Left ventricle myocardium superior (tissue), 1 donor: ENCODE measurements around the gene CRTC2. TPM values are rescaled to one million over a fixed set of nuclear protein-coding genes. Genes with fewer than 3 reads are reported as not detected.
"Not testable (repeated sequence)": the region's sequence is repeated elsewhere in the genome, so short reads cannot be mapped to it uniquely, and the experiment has no call there.

Experiments
- ATAC-seq: fragments of 200-7000 bp; cut with Tn5 transposase; one replicate; pipeline ENCODE4 v1.9.1; 2020; ENCODE audit warnings: mild to moderate bottlenecking, moderate library complexity
- DNase-seq: peaks from one replicate; pipeline ENCODE4 v3.0.0-alpha.2; 2020
- intact Hi-C: fragments of 100-400 bp; cut with micrococcal nuclease; formaldehyde crosslinking; loops from one replicate; pipeline ENCODE4 v1.11.0; 2022
- long read RNA-seq: library from polyadenylated mRNA; unstranded; transcript quantifications from one replicate; pipeline ENCODE4 v2.0.0, GENCODE V29; 2021
- total RNA-seq: library from RNA; stranded (reverse); fragmentation: NEBNext Ultra II Directional; extraction: Animal tissue kit (Norgen Biotek cat#: 25700); gene quantifications from one replicate; pipeline ENCODE4 v1.2.1, GENCODE V29; 2021
- donor health status: DM: no; HTN: yes; CAD: no; lungs with severe emphysema.

Gene CRTC2, protein sequence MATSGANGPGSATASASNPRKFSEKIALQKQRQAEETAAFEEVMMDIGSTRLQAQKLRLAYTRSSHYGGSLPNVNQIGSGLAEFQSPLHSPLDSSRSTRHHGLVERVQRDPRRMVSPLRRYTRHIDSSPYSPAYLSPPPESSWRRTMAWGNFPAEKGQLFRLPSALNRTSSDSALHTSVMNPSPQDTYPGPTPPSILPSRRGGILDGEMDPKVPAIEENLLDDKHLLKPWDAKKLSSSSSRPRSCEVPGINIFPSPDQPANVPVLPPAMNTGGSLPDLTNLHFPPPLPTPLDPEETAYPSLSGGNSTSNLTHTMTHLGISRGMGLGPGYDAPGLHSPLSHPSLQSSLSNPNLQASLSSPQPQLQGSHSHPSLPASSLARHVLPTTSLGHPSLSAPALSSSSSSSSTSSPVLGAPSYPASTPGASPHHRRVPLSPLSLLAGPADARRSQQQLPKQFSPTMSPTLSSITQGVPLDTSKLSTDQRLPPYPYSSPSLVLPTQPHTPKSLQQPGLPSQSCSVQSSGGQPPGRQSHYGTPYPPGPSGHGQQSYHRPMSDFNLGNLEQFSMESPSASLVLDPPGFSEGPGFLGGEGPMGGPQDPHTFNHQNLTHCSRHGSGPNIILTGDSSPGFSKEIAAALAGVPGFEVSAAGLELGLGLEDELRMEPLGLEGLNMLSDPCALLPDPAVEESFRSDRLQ
- total RNA-seq = 21.2 TPM
- long read RNA-seq, partial matches to known transcripts = 9 of 14 reads
- long read RNA-seq, other reads (novel, unspliced or antisense) = 4 of 14 reads

GRCh38 chr1:153958111-153958960, at the start of gene CRTC2:
Gene CRTC2, minus strand, starts transcription at chr1:153958612. Its CDS starts 115 bp downstream, at chr1:153958497.
- intact Hi-C loops = no loop called here
- ATAC-seq (peak; percentile 86), DNase-seq (peak; percentile 99)

GRCh38 chr1:154006136-154006535, 47.7 kb upstream of the CRTC2 start:
- no peak for ATAC-seq
- no peak for DNase-seq
- intact Hi-C loops = no loop called here

DNA sequence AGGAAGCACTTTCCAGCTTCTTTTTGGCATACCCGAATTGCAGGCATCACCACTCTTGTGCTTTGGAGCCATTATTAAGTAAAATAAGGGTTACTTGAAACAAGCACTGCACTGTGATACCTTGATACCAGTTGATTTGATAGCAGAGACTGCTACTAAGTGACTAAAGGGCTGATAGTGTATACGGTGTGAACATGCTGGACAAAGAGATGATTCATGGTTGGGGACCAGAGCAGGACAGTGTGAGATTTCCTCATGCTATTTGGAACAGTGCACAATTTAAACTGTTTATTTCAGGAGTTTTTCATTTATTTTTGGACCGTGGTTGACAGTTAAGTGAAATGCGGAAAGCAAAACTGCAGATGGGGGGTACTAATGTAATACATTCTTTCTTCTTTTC, 42.0 kb upstream of the CRTC2 start:
- no peak for DNase-seq
- no peak for ATAC-seq
- intact Hi-C loops = no loop called here

GRCh38 chr1:153996882-153997281, 38.5 kb upstream of the CRTC2 start:
- not testable (repeated sequence) for DNase-seq, ATAC-seq
- intact Hi-C loops = loop anchor here (10.0 kb wide), 1 partner anchor 188 kb away; no protein-coding TSS in a partner anchor

DNA sequence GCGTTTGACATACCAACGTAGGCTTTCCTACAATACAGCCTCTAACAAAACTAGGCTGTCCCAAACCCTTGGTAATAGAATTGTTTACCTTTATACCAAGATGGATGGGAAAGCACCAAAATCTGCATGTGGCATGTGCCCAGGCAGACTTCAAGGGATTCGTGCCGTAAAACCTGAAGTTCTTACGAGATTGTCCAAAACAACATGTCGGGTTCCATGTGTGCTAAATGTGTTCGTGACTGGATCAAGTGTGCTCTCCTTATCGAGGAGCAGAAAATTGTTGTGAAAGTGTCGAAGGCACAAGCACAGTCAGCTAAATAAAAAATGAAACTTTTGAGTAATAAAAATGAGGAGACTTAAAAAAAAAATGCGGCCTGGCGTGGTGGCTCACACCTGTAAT, 37.2 kb upstream of the CRTC2 start:
- ATAC-seq (no peak), DNase-seq (no peak)
- intact Hi-C loops = loop anchor here (10.0 kb wide), 1 partner anchor 189 kb away; no protein-coding TSS in a partner anchor

DNA sequence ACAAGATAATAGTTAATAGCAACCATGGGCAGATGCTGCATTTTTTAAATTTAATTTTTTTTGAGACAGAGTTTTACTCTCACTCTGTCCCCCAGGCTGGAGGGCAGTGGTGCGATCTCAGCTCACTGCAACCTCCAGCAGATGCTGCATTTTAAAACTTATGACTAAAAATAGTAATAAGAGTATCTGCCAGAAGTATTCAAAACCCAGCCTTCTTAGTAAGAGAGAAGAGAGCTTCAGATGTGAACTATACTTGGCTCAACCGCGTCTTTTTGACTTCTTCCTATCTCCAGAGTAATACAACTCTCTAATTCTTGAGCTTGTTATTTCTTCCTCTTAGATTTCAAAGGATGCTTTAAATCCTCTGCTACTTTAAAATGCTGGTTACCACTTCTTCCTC, 36.8 kb upstream of the CRTC2 start:
- intact Hi-C loops = loop anchor here (10.0 kb wide), 1 partner anchor 190 kb away; no protein-coding TSS in a partner anchor

DNA sequence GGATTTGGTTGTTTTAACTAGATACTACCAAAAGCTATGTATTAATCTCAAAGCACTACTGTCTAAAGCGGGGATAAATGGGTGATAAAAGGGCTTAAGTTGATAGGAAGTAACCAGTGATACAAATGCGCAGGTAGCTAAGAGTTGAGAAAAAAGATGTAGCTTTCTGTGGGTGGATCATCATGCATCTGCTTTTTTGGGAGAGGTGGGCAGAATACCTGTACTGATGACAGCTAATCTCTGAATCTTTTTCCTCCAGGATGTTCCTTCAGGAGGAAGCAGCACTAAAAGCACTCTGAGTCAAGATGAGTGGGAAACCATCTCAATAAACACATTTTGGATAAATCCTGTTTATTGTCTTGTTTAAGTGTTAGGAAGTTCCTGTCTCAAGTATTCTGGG, 33.4 kb upstream of the CRTC2 start:
- intact Hi-C loops = loop anchor here (10.0 kb wide), 1 partner anchor 193 kb away; no protein-coding TSS in a partner anchor
- ATAC-seq = no peak

More for the DNA sequence above, 36.8 kb upstream of the CRTC2 start:
- no peak for ATAC-seq
- DNase-seq = no peak

DNA sequence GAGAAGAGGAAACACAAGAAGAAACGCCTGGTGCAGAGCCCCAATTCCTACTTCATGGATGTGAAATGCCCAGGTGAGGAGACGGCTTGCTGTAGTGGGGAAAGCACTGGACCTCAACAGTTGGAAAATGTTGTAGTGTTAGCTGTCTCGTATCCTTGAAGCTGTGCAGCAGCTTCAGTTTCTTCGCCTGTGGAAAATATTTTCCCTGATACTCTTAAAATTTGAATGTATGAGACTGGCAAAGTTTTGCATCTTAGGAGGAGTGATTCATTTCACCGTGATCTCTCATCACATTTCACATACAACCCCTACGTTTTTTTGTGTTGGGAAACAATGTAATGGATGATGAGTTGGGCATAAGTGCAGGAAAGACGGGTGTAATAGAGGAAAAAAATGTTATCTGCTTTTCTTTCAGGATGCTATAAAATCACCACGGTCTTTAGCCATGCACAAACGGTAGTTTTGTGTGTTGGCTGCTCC, 32.8 kb upstream of the CRTC2 start:
- DNase-seq (no peak), ATAC-seq (no peak)
- intact Hi-C loops = loop anchor here (10.0 kb wide), 1 partner anchor 194 kb away; no protein-coding TSS in a partner anchor

More for the DNA sequence above, 33.4 kb upstream of the CRTC2 start:
- DNase-seq = no peak

DNA sequence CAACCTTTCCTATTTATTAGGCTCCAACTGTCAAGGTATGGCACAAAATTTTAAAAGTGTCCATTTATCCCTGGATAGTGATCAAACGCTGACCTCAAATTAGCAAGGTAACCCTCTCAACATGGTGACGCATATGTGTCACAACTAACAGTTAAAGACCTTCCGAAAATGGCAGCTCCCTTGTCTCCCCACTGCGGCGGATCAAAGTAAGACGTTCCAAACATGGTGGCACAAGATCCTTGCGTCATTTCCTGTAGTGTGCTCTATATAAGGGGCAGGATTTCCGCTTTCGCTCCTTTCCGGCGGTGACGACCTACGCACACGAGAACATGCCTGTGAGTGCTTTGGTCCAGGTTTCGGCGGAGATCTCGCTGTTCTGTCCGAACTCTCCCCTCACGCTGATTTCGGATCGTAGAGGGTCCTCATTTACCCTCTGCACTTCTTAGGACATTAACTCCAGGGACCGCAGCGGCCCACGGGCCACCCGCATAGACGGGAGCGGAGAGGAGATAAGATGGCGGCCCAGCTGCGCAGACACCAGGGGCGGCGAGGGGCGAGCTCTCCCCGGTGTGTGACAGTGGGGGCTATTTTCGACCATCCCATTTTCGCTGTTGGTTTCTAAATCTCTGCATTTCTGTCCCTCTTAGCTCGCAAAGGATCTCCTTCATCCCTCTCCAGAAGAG, 32.2 kb upstream of the CRTC2 start, which contains the start of gene RPS27:
TSS of gene RPS27 (plus strand) at position 295 of the 683 bp plus-strand sequence. CDS start at position 330, 35 bp downstream.
- peak; percentile 84 for DNase-seq
- peak; percentile 79 for ATAC-seq
- intact Hi-C loops = loop anchor here (10.0 kb wide), 1 partner anchor 194 kb away; no protein-coding TSS in a partner anchor

GRCh38 chr1:153987621-153988020, 29.2 kb upstream of the CRTC2 start:
- DNase-seq (no peak), ATAC-seq (no peak)
- intact Hi-C loops = no loop called here

- intact Hi-C loops = no loop called here
- DNase-seq (peak; percentile 90), ATAC-seq (peak; percentile 86)
Measured at GRCh38 chr1:153985941-153986761, 27.7 kb upstream of the CRTC2 start, which contains the start of gene RAB13. Gene RAB13, minus strand, starts transcription at chr1:153986339. Its CDS starts 103 bp downstream, at chr1:153986236.

GRCh38 chr1:153985341-153985912, 27.0 kb upstream of the CRTC2 start:
- ATAC-seq (peak; percentile 6), DNase-seq (peak; percentile 49)
- intact Hi-C loops = no loop called here

GRCh38 chr1:153984123-153984894, 25.9 kb upstream of the CRTC2 start:
- DNase-seq (no peak), ATAC-seq (no peak)
- intact Hi-C loops = no loop called here

GRCh38 chr1:153981735-153982134, 23.3 kb upstream of the CRTC2 start:
- intact Hi-C loops, ATAC-seq, DNase-seq: not testable (repeated sequence)

GRCh38 chr1:153979091-153979490, 20.7 kb upstream of the CRTC2 start:
- not testable (repeated sequence) for ATAC-seq, DNase-seq
- intact Hi-C loops = loop anchor here (10.0 kb wide), 1 partner anchor 184 kb away; no protein-coding TSS in a partner anchor
